HG02588 (cell line): ENCODE results near the gene FARS2.
"Not testable (repeated sequence)": the region's sequence is repeated elsewhere in the genome, so short reads cannot be mapped to it uniquely, and the experiment has no call there.

Experiments
- ATAC-seq: cut with Tn5 transposase; IDR thresholded peaks from one replicate; pipeline ENCODE4 v1.9.1; 2021; ENCODE audit warnings: mild to moderate bottlenecking, moderate library complexity; ENCODE audit not compliant: unreplicated experiment

Gene FARS2

DNA sequence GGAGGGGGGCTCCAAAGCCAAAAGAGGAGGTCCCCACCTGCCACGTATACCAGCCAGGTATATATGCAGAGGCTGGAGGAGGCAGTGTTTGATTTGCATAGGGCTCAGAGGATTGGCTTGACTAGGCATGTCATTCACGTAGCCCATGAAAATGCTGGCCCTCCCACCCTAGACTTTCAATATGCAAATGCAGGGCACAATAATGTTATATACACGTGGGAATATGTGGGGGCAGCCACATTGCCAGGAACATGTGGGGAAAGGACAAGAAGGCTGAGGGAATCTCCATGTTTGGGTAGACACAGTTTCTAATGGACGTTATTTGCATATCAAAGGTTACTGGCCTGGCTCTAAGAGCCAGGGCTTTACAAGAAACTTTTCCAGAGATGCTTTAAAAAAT lies 301.8 kb downstream of the FARS2 start:
- no peak for ATAC-seq

DNA sequence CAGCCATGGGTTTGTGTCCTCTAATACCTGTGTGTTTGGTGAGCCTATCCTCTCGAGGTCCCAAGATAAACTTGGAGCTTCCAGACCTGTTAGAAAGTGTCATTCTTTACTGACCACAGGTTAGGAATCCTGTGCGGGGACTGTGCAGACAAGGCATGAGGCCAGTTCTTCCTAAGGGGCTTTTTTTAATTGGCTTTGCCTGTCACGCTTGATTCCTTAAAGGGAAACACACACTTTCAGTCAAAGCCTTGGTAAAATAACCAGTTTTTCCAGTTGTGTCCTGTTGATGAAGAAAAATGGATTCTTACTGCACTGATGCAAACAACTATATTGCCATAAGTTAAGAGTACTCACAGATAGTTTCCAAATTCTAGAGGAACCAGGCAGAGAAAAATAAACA lies 303.4 kb downstream of the FARS2 start:
- ATAC-seq, result not testable (repeated sequence)

DNA sequence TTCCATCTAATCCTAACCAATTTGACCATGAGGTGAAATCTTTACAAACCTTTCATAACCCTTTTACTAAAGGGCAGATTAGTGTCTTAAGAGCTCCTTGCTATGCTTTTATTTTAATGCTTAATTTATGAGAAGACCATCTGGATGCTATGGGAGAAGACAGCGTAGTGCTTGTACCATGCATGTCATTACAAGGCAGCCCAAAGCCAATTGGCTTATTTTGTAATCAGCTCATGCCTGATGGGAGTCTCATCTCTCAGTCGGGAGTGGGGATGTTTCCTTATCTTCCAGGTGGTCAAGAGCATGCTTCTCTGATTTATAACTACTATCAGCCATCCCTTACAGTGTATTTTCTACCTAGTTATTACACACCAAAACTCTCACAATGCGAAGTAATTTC lies 304.7 kb downstream of the FARS2 start:
- ATAC-seq, result no peak

DNA sequence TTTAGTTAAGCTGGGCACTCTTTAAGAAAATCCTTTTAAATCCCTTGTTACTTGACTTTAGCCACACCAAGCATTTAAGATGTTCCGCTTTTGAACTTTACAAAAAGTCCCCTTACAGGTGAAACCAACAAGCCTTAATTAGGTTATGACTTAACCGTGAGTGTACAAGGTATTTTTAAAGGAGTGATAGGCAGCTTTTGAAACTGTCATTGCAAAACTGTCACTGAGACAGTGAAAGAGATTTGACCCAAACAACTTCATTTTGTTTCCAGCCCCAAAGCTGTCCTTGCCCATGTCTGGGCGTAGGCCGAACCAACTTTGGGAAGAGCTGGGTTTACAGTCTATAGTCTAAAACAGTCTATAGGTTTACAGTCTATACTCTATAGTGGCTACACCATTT lies 305.4 kb downstream of the FARS2 start:
- peak; percentile 71 for ATAC-seq

DNA sequence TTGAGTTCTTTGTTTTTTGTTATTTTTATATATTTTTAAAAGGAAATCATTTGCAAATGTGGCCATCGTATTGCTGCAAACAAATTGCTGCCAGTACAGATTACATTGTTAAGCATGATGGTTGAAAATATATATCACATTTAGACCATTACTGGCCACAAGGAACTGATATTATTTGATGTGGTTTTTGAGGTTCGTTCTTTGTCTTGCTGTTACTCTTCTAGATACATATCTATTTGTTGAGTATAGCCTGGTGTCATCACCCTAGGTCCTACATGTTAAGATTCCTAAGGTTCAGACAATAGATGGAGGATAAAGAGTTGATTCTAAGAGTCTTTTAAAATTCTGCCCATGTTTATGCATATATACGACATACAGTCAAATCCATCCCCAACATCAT lies 306.0 kb downstream of the FARS2 start:
- no peak for ATAC-seq

DNA sequence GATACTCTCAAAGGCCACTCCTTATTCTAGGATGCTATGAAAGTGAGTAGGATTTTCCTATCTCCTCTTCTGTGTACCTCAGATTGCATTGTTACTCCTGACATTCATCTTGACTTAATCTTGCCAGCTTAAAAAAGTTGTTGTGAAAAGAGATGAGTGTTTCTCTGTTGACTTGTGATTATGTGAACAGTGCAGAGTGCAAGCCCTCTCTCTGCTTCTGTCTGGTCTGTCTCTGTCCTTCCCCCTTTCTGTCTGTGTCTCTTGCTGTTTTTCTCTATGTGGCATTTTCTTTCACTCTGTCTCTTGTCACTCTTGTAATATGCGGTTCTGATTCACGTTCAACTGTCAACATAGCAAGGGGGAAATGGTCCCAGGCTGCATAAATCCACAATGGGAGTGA lies 306.6 kb downstream of the FARS2 start:
- ATAC-seq, result no peak

DNA sequence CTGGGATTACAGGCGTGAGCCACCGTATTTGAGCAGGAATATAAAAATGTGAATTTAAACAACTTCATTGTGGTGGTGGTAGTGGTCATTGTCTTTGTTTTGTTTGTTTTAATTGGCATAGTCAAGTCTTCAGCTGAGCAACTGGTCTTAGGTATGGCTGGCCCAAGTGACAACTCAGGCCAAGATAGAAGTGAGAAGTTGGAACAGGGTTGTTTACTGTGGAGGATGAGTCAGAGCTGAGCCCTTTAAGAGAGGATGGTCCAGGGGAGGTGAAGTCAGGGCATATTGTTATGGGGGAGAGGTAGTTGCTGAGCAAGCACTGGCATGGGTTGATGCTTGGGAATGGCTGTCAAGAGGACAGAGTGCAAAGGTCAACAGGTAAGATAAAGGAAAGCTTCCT lies 308.2 kb downstream of the FARS2 start:
- no peak for ATAC-seq

DNA sequence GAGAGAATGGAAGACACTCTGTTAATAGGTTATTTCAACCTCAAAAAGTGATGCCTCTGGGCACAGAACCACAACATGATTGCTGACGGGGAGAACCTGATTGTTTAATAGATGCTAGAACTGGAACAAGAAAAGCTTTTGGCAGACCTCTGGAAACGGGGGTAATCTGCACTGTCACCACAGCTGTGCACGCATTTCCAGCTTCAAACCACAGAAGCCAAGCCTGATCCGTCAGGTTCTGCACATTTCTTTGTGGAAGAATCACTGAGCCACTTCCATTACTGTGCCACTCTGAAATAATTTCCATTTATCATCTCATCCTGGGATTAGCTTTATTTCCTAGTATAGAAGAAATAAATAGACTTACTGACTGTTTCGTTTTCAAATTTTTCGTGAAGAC lies 309.3 kb downstream of the FARS2 start:
- ATAC-seq, result no peak

DNA sequence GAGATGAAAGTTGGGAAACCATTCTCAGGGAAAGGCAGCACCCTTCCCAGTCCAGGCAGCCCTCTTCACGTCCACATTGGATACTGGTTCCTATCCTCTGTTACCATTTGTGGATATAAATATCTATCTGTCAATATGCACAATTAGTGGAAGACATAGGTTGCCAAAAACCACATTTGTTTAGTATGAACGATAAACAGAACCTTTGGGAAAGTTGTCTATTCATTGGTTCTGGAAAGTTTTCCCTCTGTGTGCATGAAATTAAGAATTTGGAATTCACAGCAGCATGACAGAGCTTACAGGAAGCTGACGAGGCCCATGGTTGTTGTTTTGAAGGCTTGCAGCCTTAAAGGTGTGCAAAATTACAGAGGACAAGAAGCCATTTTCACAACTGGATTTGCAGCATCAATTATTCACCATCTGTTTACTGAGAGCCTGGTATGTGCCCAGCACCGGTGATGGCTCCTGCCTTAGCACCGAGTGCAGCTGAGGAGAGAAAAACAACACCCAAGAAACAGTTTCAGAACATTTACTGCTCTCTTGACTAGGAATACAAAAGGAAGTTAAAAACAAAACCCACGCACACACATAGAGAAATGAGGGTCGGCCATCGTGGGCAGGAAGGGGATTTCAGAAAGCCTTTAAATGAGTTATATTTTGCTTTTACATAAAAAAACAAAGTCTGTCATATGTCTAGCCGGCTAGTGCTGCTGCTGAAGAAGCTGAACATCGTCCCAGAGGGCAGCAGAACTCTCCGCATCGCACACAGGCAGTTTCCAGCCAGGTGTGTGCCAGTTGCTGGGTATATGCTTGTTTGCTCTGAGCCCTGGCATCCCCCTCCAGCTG lies 319.6 kb downstream of the FARS2 start:
- ATAC-seq, result no peak

DNA sequence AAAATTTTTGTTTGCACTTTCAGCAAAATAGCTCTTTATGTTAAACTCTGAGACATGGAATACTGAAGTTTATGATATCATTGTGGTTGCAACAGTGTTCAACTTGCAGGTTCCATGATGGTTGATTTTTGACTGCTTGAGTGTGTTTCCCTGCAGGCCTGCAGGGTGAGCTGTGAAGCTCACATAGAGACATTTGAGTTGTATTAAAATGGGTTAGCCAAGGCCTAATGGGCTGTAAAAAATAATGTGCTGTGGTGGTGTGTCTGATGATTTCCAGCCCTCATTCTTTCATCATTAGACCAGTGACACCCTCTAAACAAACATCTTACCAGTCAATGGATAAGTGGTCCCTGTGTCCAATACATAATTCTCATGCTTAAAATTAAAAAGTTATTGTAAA lies 321.4 kb downstream of the FARS2 start:
- ATAC-seq, result no peak

DNA sequence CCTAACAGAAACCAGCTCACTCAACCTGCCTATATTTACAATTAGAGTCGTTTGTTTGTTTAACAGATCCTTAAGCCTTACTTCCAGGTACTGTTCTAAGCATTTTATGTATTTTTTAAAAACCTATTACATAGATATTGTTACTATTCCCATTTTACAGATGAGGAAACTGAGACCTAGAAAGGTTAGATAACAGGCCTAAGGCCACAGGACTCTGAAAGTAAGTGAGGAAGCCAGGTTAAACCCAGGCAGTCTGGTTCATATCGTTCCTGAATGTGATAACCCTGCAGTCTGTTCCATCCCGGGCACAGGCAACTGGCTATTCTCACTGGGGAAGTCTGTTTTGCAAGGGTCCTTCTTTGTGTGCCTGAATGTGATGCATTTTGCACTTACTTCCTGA lies 322.2 kb downstream of the FARS2 start:
- no peak for ATAC-seq

DNA sequence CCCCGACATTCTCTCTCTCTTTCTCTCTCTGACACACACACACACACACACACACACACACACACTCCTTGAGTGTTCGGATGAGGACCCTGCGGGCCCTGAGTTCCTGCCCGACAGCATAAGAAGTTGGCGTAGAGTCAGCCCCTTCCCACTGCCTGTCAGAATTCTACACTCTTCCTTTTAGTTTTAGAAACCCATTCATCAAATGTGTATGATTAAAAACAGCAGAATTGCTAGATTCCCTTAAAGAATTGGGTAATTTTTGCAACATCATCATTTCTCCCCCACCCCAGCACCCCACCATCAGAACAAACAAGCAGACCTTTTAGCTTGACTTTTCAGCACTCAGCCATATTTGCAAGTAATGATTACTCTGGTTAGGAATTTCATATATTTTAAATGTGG lies 322.8 kb downstream of the FARS2 start:
- no peak for ATAC-seq

DNA sequence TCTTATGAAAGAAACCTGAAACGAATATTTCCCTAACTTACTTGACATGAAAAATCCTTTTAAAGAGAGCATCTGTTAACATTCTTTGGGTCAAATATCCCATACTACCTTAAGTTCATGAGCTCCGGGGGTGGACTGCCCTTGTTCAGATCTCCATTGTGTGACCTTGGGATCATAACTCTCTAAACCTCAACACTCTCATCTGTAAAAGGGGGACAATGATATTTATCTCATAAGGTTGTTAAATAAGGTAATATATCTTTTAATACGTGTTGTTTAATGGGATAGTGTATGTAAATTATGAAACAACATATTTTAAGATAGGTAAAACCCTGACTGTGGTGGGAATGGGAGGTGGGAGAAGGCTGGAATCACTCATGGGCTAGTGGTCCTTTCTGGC lies 326.3 kb downstream of the FARS2 start:
- no peak for ATAC-seq

DNA sequence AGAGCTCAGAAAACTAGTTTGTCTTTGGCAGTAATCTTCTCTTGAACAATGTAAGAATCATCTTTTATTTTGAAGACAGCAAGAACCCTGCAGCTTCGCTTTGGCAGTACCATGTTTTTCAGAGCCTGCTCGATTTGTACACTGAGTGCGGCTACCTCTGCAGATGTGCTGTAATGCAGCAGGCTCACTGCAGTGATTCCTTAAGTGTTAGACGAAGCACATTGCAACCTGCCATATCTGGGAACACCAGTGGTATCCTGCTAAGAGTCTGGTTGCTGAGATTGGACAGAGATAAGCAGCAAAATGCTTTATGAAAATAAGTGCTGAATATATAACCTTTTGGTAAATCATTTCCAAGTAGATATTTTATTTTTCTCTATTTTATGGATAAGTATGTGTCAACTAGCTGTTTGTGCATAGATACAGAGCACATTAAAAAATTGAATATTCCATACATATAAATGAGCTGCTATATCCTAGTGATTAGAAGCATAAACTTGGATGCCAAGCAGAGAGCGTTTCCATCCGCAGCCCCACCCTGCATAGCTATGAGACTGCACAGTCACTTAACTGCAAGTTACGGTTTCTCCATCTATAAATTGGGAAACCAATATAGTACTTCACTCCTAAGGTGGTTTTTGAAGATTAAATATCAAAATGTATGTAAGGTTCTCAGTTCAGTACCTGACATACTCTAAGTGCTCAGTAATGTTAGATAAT lies 328.3 kb downstream of the FARS2 start:
- no peak for ATAC-seq

DNA sequence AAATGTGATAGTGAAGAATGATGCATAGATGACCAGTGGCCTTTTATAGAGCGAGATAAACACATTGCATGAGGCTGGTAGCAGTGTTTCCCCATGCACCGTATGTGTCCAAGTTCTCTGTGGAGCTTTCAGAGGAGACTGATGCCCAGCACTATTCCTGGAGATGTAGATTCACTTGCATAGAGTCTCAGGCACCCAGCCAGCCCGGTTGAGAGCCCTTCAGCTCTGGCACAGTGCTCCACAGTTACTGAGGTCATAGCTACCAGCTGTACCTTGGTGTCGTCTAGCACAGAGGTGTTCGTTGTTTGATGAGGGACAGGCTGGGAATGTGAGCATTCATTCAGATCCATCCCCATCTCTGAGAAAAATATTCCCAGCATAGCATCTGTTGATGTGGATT lies 328.9 kb downstream of the FARS2 start:
- no peak for ATAC-seq

DNA sequence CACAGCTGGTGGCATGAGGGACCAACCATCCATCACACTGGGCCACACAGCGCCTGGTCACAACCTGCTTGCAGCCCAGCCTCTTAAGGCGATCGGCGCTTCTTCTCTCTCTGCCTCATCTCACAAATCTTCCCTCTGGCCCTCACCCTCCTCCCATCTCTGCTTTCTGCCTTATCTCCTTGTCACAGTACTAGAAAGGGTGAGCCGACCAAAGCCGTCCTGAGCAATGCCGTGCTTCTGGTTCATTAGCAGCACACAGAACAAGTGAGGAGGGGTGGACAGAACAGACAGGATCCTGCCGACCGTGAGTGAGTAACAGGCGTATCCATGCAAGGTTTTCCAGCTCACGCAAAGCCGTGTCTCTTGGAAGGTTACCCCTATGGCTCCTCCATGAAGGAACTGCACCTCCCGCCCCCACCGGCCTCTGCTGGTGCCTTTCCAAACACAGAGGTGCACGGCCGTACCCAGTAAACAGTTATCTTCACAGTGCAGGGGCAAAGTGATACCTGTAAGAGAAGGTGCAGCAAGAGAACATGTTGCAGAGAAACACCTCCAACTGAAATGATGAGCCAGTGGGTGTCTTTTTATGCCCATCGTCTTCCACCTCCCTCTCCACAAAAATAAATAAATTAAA lies 331.7 kb downstream of the FARS2 start:
- ATAC-seq, result no peak

DNA sequence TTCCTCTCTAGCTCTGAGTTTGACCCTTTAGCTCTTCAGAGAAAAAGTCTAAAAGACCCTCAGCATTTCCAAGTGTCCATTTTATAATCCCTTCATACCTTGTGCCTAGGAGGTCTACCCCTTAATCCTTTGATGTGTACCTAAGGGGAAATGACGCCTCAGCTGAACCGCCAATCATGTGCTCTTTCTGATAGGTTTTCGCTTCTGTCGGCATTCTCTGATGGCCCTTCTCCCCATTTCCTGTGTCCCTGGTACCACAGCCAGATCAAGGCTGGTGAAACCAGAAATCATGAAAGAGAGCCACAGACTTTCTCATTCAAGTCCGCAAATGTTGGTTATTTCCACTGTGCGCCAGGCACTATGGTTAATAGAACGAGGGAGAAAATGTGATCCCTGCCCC lies 333.9 kb downstream of the FARS2 start:
- ATAC-seq, result no peak

DNA sequence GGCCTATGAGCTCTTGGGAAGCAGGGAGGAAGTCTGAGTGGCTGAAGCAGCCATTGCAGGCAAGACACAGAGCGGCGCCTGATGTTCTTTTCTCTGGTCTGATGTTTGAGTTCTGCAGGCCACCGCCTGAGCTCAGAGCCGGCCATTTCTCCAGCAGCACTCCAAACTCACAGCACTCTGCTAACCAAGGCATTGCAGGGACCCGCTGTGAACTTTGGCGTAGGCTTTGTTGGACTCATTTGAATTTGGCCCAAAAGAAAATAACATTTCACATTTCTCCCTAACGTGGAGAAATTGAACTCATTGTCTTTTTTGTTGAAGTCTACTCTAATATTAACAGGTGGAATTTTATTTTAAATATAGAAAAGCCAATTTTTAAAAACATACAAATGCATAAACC lies 336.1 kb downstream of the FARS2 start:
- no peak for ATAC-seq

DNA sequence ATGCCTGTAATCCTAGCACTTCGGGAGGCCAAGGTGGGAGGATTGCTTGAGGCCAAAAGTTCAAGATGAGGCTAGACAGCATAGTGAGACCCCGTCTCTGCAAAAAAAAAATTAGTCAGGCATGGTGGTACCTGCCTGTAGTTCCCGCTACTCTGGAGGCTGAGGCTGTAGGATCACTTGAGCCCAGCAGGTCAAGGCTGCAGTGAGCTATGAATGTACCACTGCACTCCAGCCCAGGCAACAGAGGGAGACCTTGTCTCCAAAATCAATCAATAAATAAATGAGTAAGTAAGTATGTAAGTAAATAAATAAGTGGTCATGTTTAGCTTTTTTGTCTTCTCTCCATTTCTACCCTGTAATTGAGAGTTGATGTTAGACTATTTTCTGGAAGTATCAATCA lies 336.8 kb downstream of the FARS2 start:
- ATAC-seq, result no peak

DNA sequence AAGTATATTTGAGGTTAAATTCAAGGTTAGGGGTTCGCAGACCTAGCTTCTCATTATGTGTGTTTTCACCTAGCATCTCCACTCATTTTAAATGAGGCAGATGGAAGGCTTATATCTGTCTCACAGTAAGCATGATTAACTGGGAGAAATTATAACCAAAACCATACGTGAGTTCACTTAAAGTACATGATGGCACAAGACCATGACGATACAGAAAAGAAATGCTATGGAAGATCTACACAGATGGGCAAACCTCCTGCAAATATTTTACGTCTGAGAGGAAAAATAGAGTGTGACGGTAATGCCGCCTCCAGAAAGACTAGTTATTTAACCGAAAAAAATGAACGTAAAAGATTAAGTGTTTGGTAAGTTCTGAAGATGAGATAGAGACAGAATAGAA lies 337.8 kb downstream of the FARS2 start:
- ATAC-seq, result no peak

DNA sequence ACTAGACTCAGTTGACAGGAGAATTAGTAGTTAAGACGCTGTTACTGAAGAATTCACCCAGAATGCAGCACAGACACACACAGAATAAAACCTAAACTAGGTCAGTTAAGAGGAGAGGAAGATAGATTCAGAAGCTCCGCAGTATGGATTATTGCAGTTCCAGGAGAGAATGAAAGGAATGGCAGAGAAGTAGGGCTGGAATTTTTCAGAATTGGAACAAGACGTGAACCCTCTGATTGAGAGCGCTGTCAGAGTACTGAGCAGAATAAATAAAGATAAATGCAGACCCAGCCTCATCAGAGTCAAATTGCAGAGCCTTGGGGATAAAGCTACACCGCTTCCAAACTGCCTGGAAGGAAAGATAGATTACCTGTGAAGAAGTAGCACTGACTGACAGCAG lies 344.6 kb downstream of the FARS2 start:
- no peak for ATAC-seq

DNA sequence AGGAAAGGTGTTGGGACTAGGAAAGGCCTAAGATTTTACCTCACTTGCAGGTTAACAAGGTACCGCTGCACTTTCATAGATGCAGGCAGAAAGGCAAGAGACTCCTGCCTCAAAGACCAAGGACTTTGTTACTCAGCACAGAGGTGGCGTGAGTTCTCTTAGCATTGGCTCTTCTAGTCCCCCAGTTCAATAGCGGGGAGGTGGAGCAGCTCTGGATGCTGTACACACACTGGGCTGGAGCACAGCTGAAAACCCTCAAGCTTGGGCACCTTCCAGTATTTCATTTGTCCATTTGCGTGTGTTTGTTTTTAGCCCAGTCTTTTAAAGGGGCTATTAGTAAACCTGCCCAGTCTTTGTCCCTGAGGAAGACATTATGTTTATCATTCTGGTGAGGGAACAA lies 345.2 kb downstream of the FARS2 start:
- ATAC-seq, result no peak
